HCT116 (cell line): ENCODE data around the gene ZNF93.

Source experiments
- CEBPB ChIP-seq: IDR thresholded peaks from 2 replicates; pipeline ENCODE4 v1.6.1; 2012; ENCODE audit warnings: low read depth
- CTCF ChIP-seq, 3 experiments: fragments of 200-600 bp in 1 of 3; sonication (generic) in 1 of 3; IDR thresholded peaks in 2 of 3; conservative IDR thresholded peaks in 1 of 3; 2 replicates each; pipeline ENCODE4 v1.5.1; 2012 to 2017; ENCODE audit warnings: low read depth in 2 of 3, low read length in 2 of 3, antibody characterized with exemption in 1 of 3, borderline replicate concordance in 1 of 3, control low read depth in 1 of 3, mild to moderate bottlenecking in 1 of 3, mixed read lengths in 1 of 3, mixed run types in 1 of 3, moderate library complexity in 1 of 3; ENCODE audit not compliant: insufficient read depth in 1 of 3
- EZH2 ChIP-seq: fragments of 200-600 bp; sonication (generic); IDR thresholded peaks from 2 replicates; pipeline ENCODE4 v1.6.1; 2017; ENCODE audit warnings: antibody characterized with exemption, mixed run types
- EZH2phosphoT487 ChIP-seq: fragments of 200-600 bp; IDR thresholded peaks from 2 replicates; pipeline ENCODE4 v1.6.1; 2018; ENCODE audit warnings: antibody characterized with exemption, borderline replicate concordance
- POLR2A ChIP-seq: IDR thresholded peaks from 2 replicates; pipeline ENCODE4 v1.7.0; 2011; ENCODE audit warnings: borderline replicate concordance; ENCODE audit not compliant: insufficient read depth, insufficient read length; ENCODE audit errors: extremely low read depth

GRCh38 chr19:19884583-19884982 lies 16.2 kb upstream of the ZNF93 start:
- no peak for TF ChIP-seq EZH2phosphoT487
- TF ChIP-seq CTCF (IDR thresholded peaks at IDR 0.05 in 2 of 3, conservative IDR thresholded peaks at IDR 0.05 in 1 of 3; ENCODE audit: borderline replicate concordance in 1 of 3, insufficient read depth in 1 of 3, low read depth in 2 of 3, low read length in 2 of 3): no peak
- no peak for TF ChIP-seq CEBPB
- no peak for TF ChIP-seq POLR2A
- TF ChIP-seq EZH2: no peak
